NB4 (cell line): Measurements from ENCODE around the gene CCDC142.

Experiments used
- MYC ChIP-seq: IDR thresholded peaks from 2 replicates; pipeline ENCODE4 v1.6.1; 2011; ENCODE audit warnings: low read depth, low read length
- POLR2A ChIP-seq: IDR thresholded peaks from 2 replicates; pipeline ENCODE4 v1.6.1; 2011; ENCODE audit warnings: mild to moderate bottlenecking; ENCODE audit not compliant: insufficient read length; ENCODE audit errors: extremely low read depth
- TF ChIP-seq, protein P1 (sequence below): IDR thresholded peaks from one replicate; pipeline ENCODE4 v1.5.1; 2012; ENCODE audit warnings: low read depth, low read length

DNA sequence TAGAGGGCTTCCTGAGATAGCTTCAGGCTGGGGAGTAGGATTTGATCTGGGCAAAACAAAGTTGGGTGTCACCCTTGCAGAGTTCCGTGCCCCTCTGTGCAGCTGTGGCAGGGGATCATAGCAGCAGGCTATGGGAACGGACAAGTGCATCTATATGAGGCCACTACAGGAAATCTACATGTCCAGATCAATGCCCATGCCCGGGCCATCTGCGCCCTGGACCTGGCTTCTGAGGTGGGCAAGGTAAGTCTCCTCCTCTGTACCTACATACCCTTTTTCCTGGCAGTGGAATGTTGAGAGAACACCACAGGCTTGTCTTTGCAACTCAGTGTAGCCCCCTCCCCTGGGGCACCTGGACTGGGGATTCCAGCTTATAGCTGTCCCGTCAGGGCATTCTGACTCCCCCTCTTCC is 57.8 kb downstream of the CCDC142 start:
- TF ChIP-seq, protein P1, sequence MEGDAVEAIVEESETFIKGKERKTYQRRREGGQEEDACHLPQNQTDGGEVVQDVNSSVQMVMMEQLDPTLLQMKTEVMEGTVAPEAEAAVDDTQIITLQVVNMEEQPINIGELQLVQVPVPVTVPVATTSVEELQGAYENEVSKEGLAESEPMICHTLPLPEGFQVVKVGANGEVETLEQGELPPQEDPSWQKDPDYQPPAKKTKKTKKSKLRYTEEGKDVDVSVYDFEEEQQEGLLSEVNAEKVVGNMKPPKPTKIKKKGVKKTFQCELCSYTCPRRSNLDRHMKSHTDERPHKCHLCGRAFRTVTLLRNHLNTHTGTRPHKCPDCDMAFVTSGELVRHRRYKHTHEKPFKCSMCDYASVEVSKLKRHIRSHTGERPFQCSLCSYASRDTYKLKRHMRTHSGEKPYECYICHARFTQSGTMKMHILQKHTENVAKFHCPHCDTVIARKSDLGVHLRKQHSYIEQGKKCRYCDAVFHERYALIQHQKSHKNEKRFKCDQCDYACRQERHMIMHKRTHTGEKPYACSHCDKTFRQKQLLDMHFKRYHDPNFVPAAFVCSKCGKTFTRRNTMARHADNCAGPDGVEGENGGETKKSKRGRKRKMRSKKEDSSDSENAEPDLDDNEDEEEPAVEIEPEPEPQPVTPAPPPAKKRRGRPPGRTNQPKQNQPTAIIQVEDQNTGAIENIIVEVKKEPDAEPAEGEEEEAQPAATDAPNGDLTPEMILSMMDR, result no peak
- no peak for TF ChIP-seq POLR2A
- no peak for TF ChIP-seq MYC
